Neural cell (in vitro differentiated cells): ENCODE measurements around the gene PIP5K1B. TPM values are rescaled to one million over a fixed set of nuclear protein-coding genes. Genes with fewer than 3 reads are reported as not detected.

Source experiments
- H2AFZ ChIP-seq: fragments of 200-600, 300-800 bp; sonication (generic), shearing (Covaris generic); 2 replicates; pipeline ENCODE4 v1.6.0; 2014; ENCODE audit warnings: low read depth, mild to moderate bottlenecking, antibody characterized with exemption, low read length, moderate library complexity
- H3F3A ChIP-seq: fragments of 200-600 bp; shearing (Covaris generic); 2 replicates; pipeline ENCODE4 v1.6.1; 2016; ENCODE audit warnings: mild to moderate bottlenecking, moderate library complexity, mixed read lengths, antibody characterized with exemption, low read length; ENCODE audit not compliant: insufficient read depth, poor library complexity, severe bottlenecking
- H3K27ac ChIP-seq: fragments of 200-600, 300-800 bp; sonication (generic), shearing (Covaris generic); 2 replicates; pipeline ENCODE4 v1.5.1; 2014; ENCODE audit warnings: mild to moderate bottlenecking, low read length, moderate library complexity
- H3K27me3 ChIP-seq: fragments of 300-800, 200-600 bp; sonication (generic), shearing (Covaris generic); 2 replicates; pipeline ENCODE4 v1.6.0; 2014; ENCODE audit warnings: mild to moderate bottlenecking, low read depth, low read length, moderate library complexity; ENCODE audit not compliant: insufficient read depth
- H3K36me3 ChIP-seq: fragments of 300-800, 200-600 bp; sonication (generic), shearing (Covaris generic); 2 replicates; pipeline ENCODE4 v1.5.1; 2014; ENCODE audit warnings: mild to moderate bottlenecking, antibody characterized with exemption, low read length, moderate library complexity; ENCODE audit not compliant: insufficient read depth
- H3K4me2 ChIP-seq: fragments of 300-800, 200-600 bp; sonication (generic), shearing (Covaris generic); 2 replicates; pipeline ENCODE4 v1.6.0; 2014; ENCODE audit warnings: mild to moderate bottlenecking, low read length
- H3K4me3 ChIP-seq: fragments of 300-800, 200-600 bp; sonication (generic), shearing (Covaris generic); 2 replicates; pipeline ENCODE4 v1.5.1; 2014; ENCODE audit warnings: mild to moderate bottlenecking, low read length, moderate library complexity
- H3K79me2 ChIP-seq: fragments of 200-600 bp; shearing (Covaris generic); replicated peaks from 2 replicates; pipeline ENCODE4 v1.6.0; 2014; ENCODE audit warnings: mild to moderate bottlenecking, low read length, moderate library complexity; ENCODE audit not compliant: insufficient read depth
- H3K9ac ChIP-seq: fragments of 300-800, 200-600 bp; sonication (generic), shearing (Covaris generic); 2 replicates; pipeline ENCODE4 v1.6.1; 2016; ENCODE audit warnings: mild to moderate bottlenecking, low read length, mixed read lengths
- H3K9me2 ChIP-seq: fragments of 200-600 bp; shearing (Covaris generic); 2 replicates; pipeline ENCODE4 v1.6.1; 2016; ENCODE audit warnings: mild to moderate bottlenecking, low read length, mixed read lengths; ENCODE audit not compliant: insufficient read depth
- H3K9me3 ChIP-seq: fragments of 200-600, 300-800 bp; sonication (generic), shearing (Covaris generic); 2 replicates; pipeline ENCODE4 v1.6.1; 2016; ENCODE audit warnings: mild to moderate bottlenecking, mixed run types, low read length, moderate library complexity, mixed read lengths
- H4K20me1 ChIP-seq: fragments of 200-600 bp; shearing (Covaris generic); 2 replicates; pipeline ENCODE4 v1.6.1; 2016; ENCODE audit warnings: mild to moderate bottlenecking, mixed run types; ENCODE audit not compliant: insufficient read depth
- CTCF ChIP-seq: fragments of 450-650 bp; IDR thresholded peaks from 2 replicates; pipeline ENCODE4 v1.5.1; 2014; ENCODE audit warnings: antibody characterized with exemption, mild to moderate bottlenecking, moderate library complexity; ENCODE audit not compliant: poor library complexity, severe bottlenecking
- EP300 ChIP-seq: fragments of 450-650 bp; conservative IDR thresholded peaks from 2 replicates; pipeline ENCODE4 v1.6.1; 2014; ENCODE audit warnings: antibody characterized with exemption, mild to moderate bottlenecking, moderate library complexity; ENCODE audit not compliant: poor library complexity, severe bottlenecking
- EZH2 ChIP-seq: fragments of 200-600, 300-800 bp; shearing (Covaris generic), sonication (generic); IDR thresholded peaks from 2 replicates; pipeline ENCODE4 v1.6.1; 2014; ENCODE audit warnings: antibody characterized with exemption, low read length, borderline replicate concordance, mild to moderate bottlenecking; ENCODE audit not compliant: insufficient read depth, poor library complexity, severe bottlenecking
- MXI1 ChIP-seq: fragments of 450-650 bp; conservative IDR thresholded peaks from 2 replicates; pipeline ENCODE4 v1.6.1; 2014; ENCODE audit warnings: antibody characterized with exemption, mild to moderate bottlenecking; ENCODE audit not compliant: poor library complexity, severe bottlenecking
- POLR2AphosphoS5 ChIP-seq: IDR thresholded peaks from 2 replicates; pipeline ENCODE4 v1.6.1; 2012
- REST ChIP-seq: IDR thresholded peaks from 2 replicates; pipeline ENCODE4 v1.6.1; 2012; ENCODE audit warnings: borderline replicate concordance
- SMC3 ChIP-seq: fragments of 450-650 bp; conservative IDR thresholded peaks from 2 replicates; pipeline ENCODE4 v1.6.1; 2014; ENCODE audit warnings: antibody characterized with exemption, mild to moderate bottlenecking, moderate library complexity; ENCODE audit not compliant: poor library complexity
- TAF1 ChIP-seq: IDR thresholded peaks from 2 replicates; pipeline ENCODE4 v1.6.1; 2012; ENCODE audit warnings: low read depth
- polyA plus RNA-seq: library from polyadenylated mRNA; depleted of rRNA; stranded (reverse); fragments of >200 nt; gene quantifications from 2 replicates; pipeline ENCODE4 v1.2.3, GENCODE V29; 2014

PIP5K1B gene
- polyA plus RNA-seq, 1 donor from 2014 or later: 1.5 TPM

- Histone ChIP-seq H3K27me3 (peaks cover 13% of the 10 kb centered on the region), H3K27ac (no peak overlapping the region), H3K79me2 (no peaks in the 10 kb centered on the region), H3K9me2 (no peaks in the 10 kb centered on the region), H3K4me2 (peak overlapping the region; percentile 86), H4K20me1 (no peaks in the 10 kb centered on the region), H3K9ac (peak overlapping the region; percentile 68), H3K36me3 (no peaks in the 10 kb centered on the region), H3F3A (no peaks in the 10 kb centered on the region), H3K4me3 (peak overlapping the region; percentile 89), H2AFZ (peak overlapping the region; percentile 23), H3K9me3 (no peaks in the 10 kb centered on the region)
- TF ChIP-seq CTCF (peak; percentile 33), POLR2AphosphoS5 (no peak)
Measured at GRCh38 chr9:68705531-68706362, 707 bp downstream of the PIP5K1B start.

DNA sequence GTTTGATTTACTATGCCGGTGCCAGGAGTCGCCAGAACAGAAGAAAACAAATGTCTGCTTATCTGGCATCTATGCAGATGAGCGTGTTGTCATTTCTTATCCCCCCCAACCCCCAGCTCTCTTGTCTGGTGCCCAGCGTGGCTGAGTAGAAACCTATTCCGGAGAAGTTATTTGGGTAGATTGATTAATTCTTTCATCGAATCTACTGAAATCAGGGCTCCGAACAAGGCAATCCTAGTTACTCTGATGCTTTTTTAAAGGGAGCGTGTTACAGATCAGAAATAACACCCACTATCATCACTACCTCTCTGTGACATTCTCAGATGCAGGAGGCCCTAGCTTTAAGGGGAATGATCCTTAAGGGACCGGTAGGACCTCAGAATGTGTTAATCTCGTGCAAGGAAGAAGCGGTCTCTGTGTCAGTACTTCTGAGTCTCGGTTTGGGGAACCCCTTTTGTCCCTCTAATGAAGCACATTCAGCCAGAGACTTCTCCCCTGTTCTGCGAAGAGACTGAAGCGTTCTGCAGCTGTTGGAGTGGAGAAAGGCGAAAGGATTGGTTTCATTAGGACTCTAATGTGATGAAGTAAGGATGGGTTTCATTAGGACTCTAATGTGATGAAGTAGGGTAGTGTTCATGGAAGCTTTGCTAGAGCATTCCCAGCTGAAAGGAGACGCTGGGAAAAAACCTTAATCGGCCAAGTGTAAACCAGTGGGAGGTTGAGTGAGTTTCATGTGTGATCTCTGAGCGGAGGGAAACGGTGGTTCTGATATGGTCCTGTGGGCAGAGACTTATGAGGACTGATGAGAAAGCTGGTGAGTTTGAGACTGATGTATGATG, 1.5 kb downstream of the PIP5K1B start:
- no peaks in the 10 kb centered on the region for H3K79me2 ChIP-seq
- peaks cover 13% of the 10 kb centered on the region for H3K27me3 ChIP-seq
- no peak overlapping the region for H3K27ac ChIP-seq
- H2AFZ ChIP-seq: no peak overlapping the region
- H4K20me1 ChIP-seq: no peaks in the 10 kb centered on the region
- no peaks in the 10 kb centered on the region for H3K36me3 ChIP-seq
- no peaks in the 10 kb centered on the region for H3F3A ChIP-seq
- H3K4me3 ChIP-seq: peak overlapping the region; percentile 89
- TF ChIP-seq TAF1 (no peak), POLR2AphosphoS5 (no peak), CTCF (no peak)
- H3K9ac ChIP-seq: peak overlapping the region; percentile 48
- H3K9me3 ChIP-seq: no peaks in the 10 kb centered on the region
- H3K9me2 ChIP-seq: no peaks in the 10 kb centered on the region
- peak overlapping the region; percentile 86 for H3K4me2 ChIP-seq

- H3K4me3 ChIP-seq: no peak overlapping the region
- no peak for TF ChIP-seq MXI1
- no peak for TF ChIP-seq CTCF
- no peak for TF ChIP-seq SMC3
- TF ChIP-seq EP300: no peak
- no peak for TF ChIP-seq TAF1
- TF ChIP-seq EZH2: no peak
- TF ChIP-seq POLR2AphosphoS5: no peak
- TF ChIP-seq REST: no peak
Measured at GRCh38 chr9:68707801-68708488, 2.9 kb downstream of the PIP5K1B start.

More at GRCh38 chr9:68707801-68708488, 2.9 kb downstream of the PIP5K1B start:
- no peaks in the 10 kb centered on the region for H4K20me1 ChIP-seq
- no peak overlapping the region for H3K4me2 ChIP-seq
- peaks cover 13% of the 10 kb centered on the region for H3K27me3 ChIP-seq
- no peak overlapping the region for H3K27ac ChIP-seq
- H3K9me3 ChIP-seq: no peaks in the 10 kb centered on the region
- no peaks in the 10 kb centered on the region for H3K36me3 ChIP-seq
- H3K79me2 ChIP-seq: no peaks in the 10 kb centered on the region
- H2AFZ ChIP-seq: no peak overlapping the region
- no peaks in the 10 kb centered on the region for H3F3A ChIP-seq
- no peak overlapping the region for H3K9ac ChIP-seq
- no peaks in the 10 kb centered on the region for H3K9me2 ChIP-seq
